Left renal cortex interstitium (tissue), 4 donors: ENCODE results near the gene SLCO2A1. TPM values are rescaled to one million over a fixed set of nuclear protein-coding genes. Genes with fewer than 3 reads are reported as not detected.

Source experiments
- DNase-seq, 4 donors: peaks; one replicate each; pipeline ENCODE4 v3.0.0-alpha.2; 2013; ENCODE audit warnings: low read depth in 4 of 4, low spot score in 2 of 4, missing footprints in 1 of 4
- polyA plus RNA-seq, 4 donors: library from polyadenylated mRNA; unstranded; fragments of 120-200 nt; gene quantifications; one replicate each; pipeline ENCODE4 v1.2.1, GENCODE V29; 2013; ENCODE audit not compliant: insufficient read length in 4 of 4

SLCO2A1 gene
- polyA plus RNA-seq, 4 donors: 16.8 to 21.6 (median 17.9) TPM

DNA sequence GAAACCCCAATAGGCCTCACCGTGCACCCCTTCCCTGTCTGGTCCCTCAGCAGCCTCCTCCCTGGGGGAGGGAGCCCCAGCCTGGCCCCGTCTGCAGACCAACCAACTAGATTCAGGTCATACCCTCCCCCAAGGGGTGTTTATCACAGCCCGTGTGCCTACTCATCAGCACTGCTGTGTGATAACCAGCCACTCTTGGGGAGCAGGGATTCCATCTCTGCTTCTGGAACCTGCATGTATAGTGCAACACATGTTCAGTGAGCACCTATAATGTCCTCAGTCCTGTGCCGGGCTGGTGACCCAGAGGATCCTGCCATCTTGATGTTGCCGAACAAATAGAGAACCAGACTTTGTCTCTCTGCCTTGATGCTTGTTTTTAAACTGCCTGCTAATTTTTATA lies 6.6 kb upstream of the SLCO2A1 start:
- DNase-seq: no peak

DNA sequence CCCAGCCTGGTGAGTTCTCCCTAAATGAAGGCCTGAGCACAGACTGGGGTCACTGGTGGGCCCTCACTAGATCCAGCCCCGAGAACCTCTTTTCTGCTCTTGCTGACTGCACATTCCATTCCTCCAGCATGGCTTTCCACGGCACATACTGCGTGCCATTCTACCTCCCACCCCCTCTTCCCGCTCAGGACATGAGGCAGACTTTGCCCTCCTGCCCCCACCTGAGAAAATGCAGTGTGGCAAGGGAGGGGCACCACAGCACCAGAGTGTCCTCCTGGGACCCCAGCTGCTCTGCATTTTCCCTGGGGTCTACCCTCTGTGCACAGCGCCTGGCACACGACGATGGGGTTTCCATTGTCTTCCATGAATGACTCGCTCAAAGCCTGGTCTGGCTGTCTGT lies 6.1 kb upstream of the SLCO2A1 start:
- DNase-seq: no peak

DNA sequence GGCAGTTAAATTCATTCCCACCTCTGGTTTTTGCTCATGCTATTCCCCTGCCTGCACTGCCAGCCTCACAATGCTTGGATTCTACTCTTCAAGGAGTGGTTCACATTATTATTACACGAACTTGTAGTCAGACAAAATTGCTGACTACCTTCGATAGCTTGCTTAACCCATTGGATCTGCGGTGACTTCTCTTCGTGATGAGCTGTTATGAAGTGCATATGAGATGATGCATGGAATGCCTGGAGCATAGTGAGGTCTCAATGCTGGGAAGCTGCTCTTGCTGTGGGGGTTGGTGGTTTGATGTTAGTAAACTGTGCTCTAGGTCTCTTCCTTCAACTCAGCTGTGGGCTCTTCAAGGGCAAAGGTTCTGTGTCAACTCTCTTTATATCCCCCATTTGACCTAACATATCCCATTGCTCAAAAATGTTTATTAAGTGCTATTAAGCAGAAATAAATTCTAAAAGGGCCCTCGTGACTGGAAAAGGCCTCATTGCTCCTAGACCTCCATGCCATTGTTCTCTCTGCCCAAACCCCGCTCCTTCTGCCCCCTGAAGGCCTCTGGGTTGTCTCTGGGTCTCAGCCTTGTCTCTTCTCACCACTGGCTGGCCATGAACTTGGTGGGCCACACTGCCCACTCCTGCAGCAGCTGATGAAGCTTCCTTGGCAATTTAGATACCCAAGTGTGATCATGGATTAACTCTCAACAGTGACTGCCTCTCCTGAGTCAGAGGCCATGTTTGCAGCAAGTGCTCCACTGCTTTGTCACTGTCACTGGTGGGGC lies 4.5 kb upstream of the SLCO2A1 start:
- no peak for DNase-seq

DNA sequence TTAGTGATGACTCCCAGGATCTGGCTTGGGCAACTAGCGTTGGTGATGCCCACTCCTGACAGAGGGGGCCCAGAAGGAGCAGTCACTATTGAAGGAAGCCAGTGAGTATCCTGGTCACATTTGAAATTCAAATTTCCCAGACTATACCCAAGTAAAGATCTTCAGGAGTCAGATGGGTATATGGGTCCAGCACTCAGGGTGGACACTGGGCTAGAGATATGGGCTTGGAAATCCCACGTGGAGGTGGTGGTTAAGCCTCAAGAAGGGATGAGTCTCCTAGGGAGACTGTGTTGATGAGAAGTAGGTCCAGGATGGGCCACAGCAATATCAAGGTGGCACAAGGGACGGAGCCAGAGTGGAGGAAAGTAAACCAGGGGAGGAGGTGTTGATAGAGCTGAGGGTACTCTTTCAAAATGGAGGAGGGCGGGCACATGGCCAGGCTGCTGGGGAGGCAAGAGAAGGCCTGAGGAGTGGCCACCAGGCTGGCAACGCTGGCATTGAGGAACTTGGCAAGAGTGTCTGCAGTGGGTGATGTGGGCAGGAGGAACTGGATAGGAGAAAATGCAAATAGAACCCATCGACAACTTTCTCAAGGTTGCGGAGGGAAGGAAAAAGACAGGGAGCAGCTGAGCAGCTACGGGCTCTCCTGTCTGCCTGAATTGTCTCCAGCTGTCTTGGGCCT lies 3.7 kb upstream of the SLCO2A1 start:
- DNase-seq: no peak

DNA sequence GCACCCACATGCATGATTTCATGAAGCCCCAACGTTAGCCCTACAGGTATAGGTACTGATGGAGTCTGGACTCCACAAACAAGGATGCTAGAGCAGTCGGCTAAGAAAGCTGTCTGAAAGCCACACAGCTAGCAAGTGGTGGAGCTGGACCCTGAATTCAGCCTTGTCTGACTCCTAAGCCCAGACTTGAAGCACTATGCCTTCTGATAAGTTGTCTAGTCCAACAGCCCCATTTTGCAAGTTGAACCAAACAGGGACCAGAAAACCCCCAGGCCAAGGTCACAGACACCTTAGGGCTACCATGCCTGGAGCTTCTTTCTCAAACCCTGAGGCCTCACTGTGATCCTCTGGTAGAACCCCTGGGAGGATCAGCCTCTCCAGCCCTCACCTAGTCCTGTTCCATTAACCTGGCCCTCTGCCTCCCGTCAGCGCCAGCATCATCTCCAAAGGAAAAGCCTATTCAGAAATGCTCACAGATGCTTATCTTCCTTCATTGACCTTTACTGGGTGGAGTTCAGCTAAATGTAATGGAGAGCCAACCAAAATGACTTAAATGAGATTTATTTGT lies 1.7 kb upstream of the SLCO2A1 start:
- no peak for DNase-seq

DNA sequence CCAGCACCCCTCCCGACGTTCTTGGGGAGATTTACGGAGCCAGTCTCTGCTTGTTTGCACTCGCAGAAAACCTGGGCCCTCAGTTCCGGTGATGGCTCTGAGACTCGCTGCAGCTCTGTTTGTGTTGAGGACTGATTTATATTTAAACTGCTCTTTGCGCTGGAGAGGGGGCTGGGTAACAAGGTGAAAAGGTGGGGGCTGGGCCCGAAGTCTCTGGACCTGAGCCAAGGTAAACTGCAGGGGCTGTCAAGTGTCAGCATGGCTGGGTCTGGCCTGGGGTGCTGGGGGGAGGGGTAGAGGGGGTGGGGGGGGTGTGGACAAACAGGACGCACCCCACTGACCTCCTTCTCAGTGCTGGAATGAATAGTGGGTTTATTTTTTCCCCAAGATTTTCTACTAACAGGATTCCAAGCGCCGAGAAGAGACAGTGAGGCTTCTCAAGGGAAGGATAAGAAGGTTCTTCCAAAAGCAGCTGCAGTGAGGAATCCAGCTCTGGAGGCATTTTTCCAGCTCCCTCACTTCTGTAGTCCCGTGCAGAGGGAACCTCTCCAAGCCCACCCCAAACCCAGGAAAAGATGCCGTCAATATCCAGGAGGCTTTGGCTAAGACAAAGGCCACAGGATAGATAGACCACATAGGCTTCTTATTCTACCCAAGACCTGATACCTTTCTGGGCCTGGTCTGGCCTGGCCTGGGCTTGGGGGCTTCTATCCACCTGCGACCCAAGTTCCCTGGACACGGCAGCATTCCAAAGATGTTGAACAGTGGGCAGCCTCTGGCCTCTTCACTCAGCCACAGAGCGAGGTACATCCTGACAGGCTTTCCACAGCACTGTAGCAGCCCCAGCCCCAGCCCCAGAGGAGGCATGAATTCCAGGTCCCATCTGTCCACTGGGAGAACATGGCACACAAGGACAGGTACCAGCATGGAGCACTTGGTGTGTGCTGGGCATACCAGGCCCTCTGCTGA lies 938 bp upstream of the SLCO2A1 start:
- peak in 3 of 4 donors; percentile 45 to 71 (median 66) for DNase-seq

DNA sequence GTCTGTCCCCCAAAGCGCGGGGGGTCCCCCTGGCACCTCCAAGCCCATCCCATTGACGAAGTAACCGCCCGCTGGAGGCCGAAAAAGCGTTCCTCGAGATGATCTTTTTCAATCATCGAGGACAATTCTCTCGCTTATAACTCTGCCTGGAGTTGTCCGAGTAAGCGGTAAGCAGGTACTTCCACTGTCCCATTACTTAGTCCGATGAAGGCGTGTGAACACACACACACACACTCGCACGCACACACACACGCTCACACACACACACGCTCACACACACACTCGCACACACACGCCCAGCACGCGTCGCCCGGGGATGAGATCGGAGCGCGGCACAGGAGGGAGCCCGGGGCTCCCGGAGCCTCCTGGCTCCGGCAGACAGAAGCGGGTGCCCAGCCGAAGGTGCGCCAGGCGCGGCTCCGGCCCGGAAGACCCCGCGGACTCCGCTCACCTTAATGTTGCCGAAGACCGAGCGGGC lies 430 bp downstream of the SLCO2A1 start:
- DNase-seq: peak in 3 of 4 donors; percentile 19 to 31 (median 24)

DNA sequence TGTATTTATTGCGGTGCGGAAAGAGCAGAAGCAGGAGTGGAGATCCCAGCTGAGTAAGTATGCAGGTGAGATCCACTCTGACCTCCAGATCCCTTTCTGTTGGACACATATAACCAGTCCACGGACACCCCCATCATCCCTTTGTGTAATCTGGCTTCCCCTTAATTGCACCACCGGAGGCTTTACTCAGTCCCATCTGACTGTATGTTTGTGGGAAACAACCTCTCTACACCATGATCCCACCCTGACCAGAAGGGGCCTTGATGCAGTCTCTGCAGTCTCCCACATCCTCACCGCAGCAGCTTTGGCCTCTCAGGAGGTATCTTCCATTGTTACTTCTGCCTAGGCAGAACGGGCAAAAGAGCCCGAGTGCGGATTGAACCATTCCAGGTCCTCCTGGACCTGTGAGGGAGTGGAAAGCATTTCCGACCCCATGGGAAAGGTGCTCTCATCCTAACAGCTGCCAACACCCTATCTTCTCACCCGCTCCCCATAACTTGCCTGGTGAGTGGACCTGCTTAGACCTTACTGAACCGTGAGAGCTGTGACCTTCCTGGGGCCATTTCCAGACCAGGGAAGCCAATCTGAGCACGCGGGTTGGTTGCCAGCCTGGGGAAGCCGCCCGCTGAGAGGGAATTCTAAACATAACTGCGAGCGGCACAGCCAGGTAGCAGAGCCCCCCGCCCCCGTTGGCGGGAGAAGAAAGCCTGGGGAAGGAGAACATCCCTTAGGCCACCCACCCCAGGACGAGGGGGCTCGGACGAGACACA lies 1.1 kb downstream of the SLCO2A1 start:
- DNase-seq: peak in 3 of 4 donors; percentile 7 to 24 (median 14)

DNA sequence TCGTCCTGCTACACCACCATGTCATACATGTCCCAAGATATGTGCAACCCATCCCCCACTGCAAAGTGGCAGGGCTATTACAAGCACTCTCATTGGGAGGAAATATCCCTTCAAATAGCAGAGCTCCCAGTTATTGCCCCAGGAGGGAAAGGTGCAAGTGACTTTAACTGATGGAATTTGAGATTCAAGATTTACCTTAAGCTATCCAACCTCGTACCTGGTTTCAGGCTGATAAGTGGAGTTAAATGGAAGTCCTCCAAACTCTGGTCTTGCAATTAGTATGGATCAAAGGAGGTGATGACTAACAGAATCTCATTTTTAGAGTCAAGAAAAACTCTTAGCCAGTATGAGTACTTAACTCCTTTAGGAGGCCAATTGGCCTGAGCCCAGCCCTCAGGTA lies 2.1 kb downstream of the SLCO2A1 start:
- no peak for DNase-seq

DNA sequence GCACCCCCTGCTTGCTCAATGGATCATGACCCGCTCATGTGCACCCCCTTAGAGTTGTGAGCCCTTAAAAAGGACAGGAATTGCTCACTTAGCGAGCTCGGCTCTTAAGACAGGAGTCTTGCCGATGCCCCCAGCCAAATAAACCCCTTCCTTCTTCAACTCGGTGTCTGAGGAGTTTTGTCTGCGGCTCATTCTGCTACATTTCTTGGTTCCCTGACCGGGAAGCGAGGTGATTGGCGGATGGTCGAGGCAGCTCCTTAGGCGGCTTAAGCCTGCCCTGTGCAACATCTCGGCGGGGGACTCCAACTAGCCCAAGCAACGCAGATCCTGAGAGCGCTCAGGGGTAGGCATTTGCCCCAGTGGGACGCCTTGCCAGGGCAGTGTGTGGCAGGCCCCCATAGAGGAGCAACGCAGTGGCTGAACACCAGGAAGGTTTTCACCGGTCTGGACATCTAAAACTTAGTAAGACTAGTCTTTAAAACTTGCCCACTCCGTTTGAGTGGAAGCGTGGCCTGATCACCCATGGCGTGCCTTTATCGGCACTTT lies 9.5 kb downstream of the SLCO2A1 start:
- DNase-seq: no peak

DNA sequence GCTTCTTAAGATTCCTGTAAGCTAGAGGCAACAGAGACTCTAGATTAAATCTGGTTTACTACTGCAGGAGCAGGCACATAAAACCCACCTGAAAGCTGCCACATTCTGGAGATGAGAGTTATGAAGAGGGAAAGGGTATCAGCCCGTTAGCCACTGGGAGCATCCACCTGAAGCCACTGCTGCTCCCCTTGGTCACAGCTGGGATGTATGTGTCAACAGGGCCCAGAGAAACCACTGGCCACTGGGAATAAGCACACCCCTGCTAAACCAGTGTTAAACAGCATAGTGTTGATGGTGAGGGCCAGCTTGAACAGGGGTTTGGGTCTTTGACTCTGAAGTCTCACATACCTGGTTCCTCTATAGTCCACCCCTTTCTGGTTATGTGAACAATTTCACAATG lies 10.9 kb downstream of the SLCO2A1 start:
- DNase-seq: no peak

DNA sequence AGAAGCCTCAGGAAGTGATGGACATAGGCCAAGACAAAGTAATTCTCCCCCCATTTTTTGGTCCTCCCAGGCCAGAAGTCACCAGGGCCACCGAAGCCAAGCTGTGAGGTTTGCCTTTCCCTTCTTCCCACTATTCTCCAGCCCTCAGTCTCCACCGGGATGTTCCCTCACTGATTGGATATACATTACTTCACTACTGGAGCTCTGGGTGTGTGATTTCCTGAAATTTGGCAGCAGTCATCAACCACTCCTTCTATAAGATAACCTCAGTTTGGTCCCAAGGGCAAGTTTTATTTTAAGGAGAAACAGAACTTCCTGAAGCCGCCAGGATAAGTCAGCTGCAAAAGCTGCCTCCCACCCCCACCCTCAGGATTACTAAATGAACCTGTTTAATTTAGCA lies 11.3 kb downstream of the SLCO2A1 start:
- no peak for DNase-seq

DNA sequence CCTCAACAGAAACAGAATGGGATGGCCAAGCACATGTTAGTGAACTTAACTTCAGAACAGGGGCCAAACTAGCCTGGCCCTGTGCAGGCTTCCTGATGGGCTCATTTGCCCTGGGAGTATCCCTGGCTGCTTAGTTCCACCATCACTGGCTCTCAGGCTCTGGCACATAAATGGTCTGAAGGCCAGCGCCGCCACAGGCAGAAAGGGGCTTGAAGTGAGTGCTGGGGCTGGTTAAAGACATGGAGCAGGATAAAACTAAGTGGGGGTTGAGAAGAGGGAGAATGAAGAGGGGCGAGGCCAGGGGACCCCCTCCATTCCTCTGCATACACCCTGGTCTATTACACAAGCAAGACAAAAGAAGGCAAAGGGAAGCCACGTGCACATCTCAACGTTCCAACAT lies 12.2 kb downstream of the SLCO2A1 start:
- no peak for DNase-seq

DNA sequence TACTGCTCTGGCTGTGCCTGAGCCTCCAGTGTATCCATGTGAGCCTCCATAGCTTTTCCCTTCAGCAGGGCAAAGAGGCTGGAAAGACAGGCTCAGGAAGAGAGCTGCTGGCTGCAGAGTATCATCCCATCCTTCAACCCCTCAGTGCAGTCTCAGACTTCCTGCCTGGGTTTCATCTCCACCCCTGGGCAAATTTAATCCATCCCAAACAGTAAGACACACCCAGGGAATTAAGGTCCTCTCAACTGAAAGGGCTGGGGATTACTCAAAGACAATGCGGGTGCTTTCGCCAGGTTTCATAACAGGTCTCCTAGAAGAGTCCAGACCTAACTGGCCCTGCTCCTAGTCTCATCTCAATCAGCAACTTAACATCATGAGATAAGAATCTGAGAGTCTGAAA lies 15.5 kb downstream of the SLCO2A1 start:
- DNase-seq: no peak

DNA sequence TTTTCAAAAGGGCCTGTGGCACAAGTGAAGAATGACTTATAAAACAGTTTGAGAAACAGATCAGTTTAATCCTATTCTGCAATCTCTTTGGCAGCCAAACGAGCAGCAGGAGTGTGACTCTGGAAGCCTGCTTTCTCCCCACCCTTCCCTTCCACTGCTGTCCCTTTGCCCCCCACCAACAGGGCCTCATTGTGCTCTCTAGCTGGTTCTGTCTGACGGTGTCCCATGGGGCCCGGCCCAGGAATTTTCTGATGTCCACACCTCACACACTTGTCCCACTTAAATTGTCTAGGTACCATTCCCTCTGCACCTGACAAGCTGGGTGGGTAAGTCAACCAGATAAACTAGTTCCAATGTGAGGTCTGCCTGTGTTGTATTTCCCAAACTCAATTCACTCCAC lies 16.4 kb downstream of the SLCO2A1 start:
- no peak for DNase-seq

DNA sequence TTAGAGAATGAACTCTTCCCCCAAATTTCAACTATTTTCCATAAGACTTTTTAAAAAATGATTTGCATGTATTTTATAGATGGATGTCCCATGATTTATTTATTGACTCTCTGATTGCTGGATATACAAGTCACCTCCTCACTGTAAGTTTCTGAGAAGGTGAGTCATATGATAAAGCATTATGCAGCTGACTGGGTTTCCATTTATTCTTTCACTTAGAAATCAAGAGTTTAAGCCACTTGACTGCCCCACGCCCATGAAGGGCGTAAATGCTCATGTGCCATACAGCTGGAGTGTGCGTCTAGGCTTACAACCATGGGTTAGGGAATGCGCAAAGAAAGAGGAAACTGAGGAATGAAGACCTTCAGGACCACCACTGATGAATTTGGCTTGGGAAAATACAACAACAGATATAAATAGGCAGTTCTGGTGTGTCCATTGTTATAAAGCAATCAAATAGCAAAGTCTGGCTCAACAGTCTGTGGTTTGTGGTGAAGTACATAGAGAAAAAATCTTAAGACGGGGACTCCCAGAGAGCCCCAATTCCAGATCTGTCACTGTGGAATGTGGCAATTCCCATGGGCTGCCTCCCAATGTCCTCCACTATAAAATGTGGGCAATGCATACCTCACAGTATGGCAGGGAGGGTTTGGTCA lies 20.3 kb downstream of the SLCO2A1 start:
- no peak for DNase-seq

DNA sequence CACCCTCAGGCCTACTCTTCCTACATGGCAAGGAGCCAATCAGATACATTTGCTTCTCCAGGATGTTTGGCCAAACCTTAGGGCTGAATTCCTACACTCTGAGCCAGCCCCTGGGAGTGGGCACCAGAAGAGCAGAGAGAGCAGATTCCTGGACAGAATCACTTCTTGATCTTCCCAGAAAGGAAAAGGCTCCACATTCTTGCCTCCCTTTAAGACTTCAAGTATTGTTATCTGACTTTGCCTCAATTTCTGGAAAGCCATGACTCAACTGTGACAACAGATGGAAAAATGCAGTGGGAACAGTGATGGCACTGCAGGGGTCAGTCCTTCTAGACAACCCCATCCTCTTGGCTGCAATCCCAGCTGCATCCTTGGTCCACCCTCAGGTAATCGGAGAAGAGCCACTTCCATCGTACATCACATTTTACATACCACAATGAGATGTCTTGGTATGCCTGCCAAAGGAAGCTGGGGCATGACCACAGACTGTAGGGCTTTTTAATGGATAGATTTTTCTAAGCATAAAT lies 21.0 kb downstream of the SLCO2A1 start:
- no peak for DNase-seq

DNA sequence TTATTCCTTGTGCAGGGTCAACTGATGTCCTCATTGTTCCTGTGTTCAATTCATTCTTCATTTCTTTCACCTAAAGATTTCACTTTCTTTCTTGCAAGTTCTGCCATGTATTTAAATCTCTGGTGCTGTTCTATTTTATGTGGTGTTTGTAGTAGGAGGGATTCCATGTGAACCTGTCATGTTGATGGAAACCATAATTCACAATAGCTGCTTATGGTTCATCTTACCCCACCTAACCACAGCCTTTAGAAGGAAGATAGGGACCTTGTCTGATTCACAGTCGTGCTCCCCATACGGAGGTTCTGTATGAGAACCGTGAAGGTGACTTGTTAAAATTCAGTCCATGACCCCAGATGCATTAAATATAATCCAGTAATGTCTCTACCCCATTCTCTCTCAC lies 21.9 kb downstream of the SLCO2A1 start:
- DNase-seq: no peak

DNA sequence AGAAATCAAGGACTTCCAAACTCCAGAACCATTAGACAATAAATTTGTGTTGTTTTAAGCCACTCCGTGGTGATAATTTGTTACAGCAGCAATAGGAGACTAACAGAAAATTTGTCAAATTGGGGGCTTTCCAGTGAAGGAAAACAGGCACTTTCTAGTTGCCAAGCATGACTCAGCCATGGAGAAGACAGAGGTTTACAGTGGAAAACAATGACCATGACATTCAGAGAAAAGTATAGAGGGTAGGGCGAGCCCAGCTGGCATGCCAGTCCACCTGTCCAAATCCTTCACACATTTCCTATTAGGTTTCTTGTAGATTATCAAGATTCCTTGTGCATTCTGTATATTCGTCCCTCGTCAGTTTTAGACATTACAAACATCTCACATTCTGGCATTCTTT lies 24.9 kb downstream of the SLCO2A1 start:
- DNase-seq: no peak
